Activated naive CD8-positive, alpha-beta T cell treated with anti-CD3 and anti-CD28 coated beads, Interleukin-2, amount 50 U/mL, for 16 hours (primary cell): ENCODE data around the gene ZBP1.

Source experiments
- DNase-seq: peaks from one replicate; pipeline ENCODE4 v3.0.0-alpha.2; 2020; ENCODE audit warnings: low read depth, low spot score

ZBP1 gene

GRCh38 chr20:57574954-57575353 is 45.3 kb downstream of the ZBP1 start:
- no peak for DNase-seq

DNA sequence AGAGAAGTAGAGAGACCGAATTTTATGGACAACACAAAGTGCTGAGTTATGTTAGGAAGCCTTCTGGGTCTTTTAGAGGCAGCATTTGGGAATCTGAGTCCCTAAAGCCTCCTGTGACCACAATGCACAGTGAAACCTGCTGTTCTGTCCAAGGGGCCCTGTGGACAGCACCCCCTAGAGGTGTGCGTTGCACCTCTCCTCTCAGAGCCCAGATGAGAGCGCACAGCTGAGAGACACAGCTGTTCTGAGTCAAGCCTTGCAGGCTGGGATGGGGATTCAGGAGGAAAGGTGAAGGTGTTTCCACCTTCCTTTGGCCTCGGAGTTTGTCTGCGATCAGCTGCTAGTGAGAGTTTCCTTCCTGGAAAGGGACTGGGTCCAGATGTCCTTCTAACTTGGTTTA is 46.3 kb downstream of the ZBP1 start:
- no peak for DNase-seq

DNA sequence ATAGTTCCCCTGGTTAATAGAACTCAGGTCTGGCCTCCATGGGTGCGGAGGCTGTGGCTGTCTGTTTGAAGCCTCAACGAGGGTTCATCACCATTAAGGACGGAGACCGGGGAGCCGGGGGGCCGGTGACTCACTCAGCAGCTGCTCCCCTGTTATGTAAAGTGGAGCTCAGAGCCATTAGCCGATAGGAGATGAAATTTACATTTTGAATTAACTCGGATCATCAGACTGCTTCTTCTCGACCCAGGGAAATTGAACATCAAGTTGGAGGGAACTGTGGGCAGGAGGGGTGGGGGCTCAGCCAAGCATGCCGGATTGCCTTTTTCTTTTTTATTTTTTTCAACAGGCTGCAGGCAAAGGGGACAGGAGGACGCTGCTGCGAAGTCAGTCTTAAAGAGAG is 47.0 kb downstream of the ZBP1 start:
- DNase-seq, result no peak

- DNase-seq, result no peak
Observed at GRCh38 chr20:57571782-57572416, 48.3 kb downstream of the ZBP1 start.

DNA sequence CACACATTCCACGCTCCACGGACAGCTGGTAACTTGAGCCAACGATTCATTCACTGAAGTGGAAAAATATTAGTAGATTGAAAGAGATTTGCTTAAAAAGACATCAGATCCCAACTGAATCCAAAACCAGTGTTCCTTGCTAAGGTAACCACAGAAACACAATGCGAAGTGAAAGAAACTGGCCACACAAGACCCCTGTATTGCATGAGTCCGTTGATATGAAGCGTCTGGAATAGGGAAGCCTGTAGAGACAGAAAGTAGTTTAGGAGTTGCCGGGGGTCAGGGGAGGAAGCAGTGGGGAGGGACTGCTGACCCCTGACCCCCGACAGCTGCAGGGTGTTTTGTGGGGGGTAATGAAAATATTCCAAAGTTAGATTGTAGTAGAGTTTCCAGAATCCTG is 49.3 kb downstream of the ZBP1 start:
- no peak for DNase-seq

- DNase-seq, result no peak
Observed at GRCh38 chr20:57570145-57570850, 49.9 kb downstream of the ZBP1 start.

DNA sequence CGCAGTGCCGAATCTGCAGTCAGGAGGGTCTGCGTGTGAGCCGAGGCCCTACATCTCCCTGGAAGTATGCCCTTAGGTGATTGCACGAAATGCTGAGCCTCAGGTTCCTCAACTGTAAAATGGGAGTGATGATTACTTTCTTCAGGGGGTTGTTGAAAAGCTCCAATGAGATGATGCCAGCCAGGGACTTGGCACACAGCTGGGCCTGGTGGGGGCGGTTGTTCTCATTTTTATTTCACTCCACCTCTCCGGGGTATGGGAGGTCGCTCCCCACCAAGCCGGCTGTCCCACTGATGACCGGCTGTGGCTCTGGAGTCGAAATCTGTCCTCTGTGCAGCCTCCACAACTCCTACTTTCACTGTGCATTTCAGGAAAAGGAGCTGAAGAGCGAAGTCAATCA is 51.3 kb downstream of the ZBP1 start:
- DNase-seq, result no peak

DNA sequence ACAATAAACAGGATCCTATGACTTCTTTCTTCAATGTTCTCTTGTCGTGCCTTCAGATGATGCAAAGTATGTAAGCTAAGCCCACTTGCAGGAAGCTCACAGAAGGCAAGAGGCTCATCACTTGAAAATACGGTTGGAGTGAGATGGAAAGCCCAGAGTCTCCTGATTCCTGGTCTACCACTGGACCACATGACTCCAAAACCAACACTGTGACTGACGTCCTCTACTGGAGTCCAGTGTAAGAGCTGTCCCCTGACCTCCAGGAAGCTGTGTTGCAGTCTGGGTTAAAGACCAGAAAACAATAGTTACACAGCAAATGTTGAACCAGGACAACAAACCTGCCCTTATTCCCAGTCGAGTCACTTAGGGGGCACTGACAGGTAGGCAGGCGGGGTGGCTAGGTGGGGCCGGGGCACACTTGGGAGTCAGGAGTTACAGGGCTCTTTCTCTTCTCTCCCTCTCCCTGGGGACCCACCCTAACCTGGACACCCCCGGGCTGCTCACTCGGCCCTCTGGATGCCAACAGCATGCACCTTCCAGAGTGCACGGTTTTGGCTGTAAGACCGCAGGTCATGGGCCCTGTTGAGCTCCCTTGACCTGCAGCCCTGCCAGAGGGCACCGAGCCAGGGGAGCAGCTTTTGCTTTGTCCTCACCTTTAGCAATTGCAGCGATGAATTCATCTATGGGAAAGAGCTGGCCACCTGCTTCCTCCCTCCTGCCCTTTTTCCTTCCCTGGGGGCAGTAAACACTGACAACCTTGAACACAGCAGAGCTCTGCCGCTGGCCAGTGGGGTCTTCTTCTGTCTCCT is 51.9 kb downstream of the ZBP1 start:
- no peak for DNase-seq

- no peak for DNase-seq
Observed at GRCh38 chr20:57567471-57568079, 52.7 kb downstream of the ZBP1 start.

DNA sequence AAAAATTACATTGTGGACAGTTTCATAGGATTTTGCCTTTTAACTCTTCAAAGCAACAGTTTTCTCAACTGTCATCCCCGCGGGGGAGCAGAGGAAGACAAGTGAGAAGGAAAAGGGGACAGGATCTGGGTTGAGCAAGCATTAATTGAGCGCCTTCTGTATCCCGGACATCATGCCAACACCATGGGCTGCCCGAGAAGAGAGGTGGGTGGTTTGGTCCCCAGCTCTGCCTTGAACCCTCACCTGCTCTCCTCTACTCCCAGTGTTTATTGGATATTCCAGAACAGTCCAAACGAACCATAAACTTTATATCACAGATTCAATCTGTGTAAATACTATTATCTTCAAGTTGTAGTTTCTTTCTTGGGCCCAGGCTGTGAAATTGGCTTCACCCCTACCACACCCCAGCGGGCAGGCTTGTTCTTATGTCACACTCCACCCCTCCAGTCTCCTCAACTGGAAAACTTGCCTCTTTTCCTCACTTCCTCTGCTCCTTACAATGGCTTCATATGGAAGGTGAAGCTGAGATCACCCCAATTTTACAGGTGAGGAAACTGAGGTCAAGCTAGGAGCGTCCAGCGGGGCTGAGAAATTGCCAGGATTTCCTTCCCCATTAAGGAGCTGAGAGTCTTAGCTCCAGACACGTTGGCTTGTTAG is 53.3 kb downstream of the ZBP1 start:
- no peak for DNase-seq

GRCh38 chr20:57566399-57566798 is 53.8 kb downstream of the ZBP1 start:
- DNase-seq, result no peak

DNA sequence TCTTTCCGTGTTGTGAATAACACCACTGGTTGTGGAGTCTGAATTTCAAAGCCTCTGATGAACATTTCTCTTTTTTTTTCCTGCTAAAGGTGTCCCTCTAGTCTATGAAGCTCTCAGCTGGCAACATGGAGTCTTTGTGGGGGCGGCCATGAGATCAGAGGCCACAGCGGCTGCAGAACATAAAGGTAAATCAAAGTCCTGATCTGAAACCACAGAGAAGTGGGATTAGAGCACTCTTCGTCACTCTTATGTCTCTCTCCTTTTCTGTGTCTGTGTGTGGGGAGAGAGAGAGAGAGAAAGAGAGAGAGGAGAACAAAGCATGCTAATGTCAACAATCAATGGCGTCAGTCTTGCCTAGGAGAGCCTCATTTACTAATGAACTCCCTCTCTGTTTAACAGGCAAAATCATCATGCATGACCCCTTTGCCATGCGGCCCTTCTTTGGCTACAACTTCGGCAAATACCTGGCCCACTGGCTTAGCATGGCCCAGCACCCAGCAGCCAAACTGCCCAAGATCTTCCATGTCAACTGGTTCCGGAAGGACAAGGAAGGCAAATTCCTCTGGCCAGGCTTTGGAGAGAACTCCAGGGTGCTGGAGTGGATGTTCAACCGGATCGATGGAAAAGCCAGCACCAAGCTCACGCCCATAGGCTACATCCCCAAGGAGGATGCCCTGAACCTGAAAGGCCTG is 55.1 kb downstream of the ZBP1 start:
- no peak for DNase-seq

GRCh38 chr20:57564180-57564802 is 55.9 kb downstream of the ZBP1 start:
- DNase-seq, result no peak

- DNase-seq, result no peak
Observed at GRCh38 chr20:57563522-57563921, 56.7 kb downstream of the ZBP1 start.

- DNase-seq, result no peak
Observed at GRCh38 chr20:57562541-57563465, 57.4 kb downstream of the ZBP1 start.

DNA sequence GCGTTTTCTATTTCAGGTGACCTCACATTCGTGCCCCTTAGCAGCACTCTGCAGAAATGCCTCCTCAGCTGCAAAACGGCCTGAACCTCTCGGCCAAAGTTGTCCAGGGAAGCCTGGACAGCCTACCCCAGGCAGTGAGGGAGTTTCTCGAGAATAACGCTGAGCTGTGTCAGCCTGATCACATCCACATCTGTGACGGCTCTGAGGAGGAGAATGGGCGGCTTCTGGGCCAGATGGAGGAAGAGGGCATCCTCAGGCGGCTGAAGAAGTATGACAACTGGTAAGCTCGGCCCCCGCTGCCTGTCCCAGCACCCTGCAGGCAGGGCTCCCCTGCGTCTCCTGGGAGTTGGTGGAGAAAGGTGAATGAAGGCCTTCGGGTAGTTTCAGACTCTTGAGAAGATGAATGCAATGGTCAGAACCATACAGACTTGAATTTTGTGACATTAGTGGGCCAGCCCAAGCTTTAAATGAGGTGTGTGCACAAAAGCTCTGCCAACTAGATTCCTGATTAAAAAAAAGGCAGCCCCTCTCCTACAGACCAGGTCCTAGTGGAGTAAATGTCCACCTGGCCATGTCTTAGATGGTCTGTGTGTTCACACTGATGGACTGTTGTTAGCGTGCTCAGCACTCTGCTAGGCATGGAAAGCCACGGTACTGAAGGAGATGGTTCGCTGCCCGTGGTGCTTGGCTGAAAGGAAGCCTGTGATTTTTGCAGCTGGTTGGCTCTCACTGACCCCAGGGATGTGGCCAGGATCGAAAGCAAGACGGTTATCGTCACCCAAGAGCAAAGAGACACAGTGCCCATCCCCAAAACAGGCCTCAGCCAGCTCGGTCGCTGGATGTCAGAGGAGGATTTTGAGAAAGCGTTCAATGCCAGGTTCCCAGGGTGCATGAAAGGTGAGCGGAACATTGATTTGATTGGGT is 58.6 kb downstream of the ZBP1 start:
- no peak for DNase-seq

GRCh38 chr20:57560554-57561355 is 59.5 kb downstream of the ZBP1 start, which contains the start of gene PCK1:
TSS of gene PCK1 (plus strand) at chr20:57561110. CDS start at chr20:57561412, 302 bp downstream.
- DNase-seq, result no peak
